Right atrium auricular region (tissue), 2 donors: ENCODE data around the gene PHKB. TPM values are rescaled to one million over a fixed set of nuclear protein-coding genes. Genes with fewer than 3 reads are reported as not detected.

Source experiments
- DNase-seq: peaks from one replicate; pipeline ENCODE4 v3.0.0-alpha.2; 2019; ENCODE audit warnings: low spot score
- H3K27ac ChIP-seq, 2 donors: fragments of 200-600 bp; sonication (generic); 1 replicate in 1 of 2; 2 replicates in 1 of 2; pipeline ENCODE4 v1.5.1; 2016 to 2019
- H3K27me3 ChIP-seq, 2 donors: fragments of 200-600 bp; sonication (generic); one replicate each; pipeline versions ENCODE4 v1.5.1 to v1.6.0; 2017 to 2019
- H3K36me3 ChIP-seq: fragments of 200-600 bp; sonication (generic); one replicate; pipeline ENCODE4 v1.5.1; 2016
- H3K4me1 ChIP-seq, 2 donors: fragments of 200-600 bp; sonication (generic); one replicate each; pipeline versions ENCODE4 v1.5.1 to v1.6.0; 2017 to 2019
- H3K4me3 ChIP-seq, 2 donors: fragments of 200-600 bp; sonication (generic); 1 replicate in 1 of 2; 2 replicates in 1 of 2; pipeline ENCODE4 v1.5.1; 2017 to 2019; ENCODE audit warnings: mild to moderate bottlenecking in 1 of 2, moderate library complexity in 1 of 2
- H3K9me3 ChIP-seq, 2 donors: fragments of 200-600 bp; sonication (generic); one replicate each; pipeline ENCODE4 v1.5.1; 2019
- total RNA-seq, 2 donors: library from RNA; depleted of rRNA; stranded (reverse); fragments of >200 nt; gene quantifications; one replicate each; pipeline ENCODE4 v1.1.0, GENCODE V29; 2016
- TF ChIP-seq, protein P1 (sequence below), 2 donors: fragments of 200-600 bp; sonication (generic); IDR thresholded peaks; one replicate each; pipeline ENCODE4 v1.5.1; 2019; ENCODE audit warnings: antibody characterized with exemption in 2 of 2

PHKB gene
- total RNA-seq, 2 donors from 2014 or later, result 43.4 to 43.7 TPM

DNA sequence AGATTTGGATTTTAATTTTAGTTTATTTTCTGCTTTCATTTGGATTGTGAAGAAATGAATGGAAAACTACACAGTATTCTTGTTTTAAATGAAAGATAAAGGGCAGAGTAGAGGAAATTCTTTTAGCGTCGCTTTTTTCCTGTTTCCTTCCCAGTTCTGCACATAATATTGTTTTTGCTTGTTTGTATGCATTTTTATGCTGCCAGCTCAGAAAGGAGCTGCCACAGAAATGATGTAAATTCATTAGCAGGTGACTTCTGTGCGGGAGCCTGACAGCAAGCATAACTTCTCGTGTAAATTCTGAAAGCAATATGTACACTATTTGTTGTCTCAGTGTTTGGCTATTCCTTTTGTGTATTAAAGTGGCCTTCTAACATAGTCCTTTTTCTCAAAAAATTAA, 234.6 kb downstream of the PHKB start:
- H3K4me1 ChIP-seq, result no peaks in the 10 kb centered on the region
- TF ChIP-seq, protein P1, sequence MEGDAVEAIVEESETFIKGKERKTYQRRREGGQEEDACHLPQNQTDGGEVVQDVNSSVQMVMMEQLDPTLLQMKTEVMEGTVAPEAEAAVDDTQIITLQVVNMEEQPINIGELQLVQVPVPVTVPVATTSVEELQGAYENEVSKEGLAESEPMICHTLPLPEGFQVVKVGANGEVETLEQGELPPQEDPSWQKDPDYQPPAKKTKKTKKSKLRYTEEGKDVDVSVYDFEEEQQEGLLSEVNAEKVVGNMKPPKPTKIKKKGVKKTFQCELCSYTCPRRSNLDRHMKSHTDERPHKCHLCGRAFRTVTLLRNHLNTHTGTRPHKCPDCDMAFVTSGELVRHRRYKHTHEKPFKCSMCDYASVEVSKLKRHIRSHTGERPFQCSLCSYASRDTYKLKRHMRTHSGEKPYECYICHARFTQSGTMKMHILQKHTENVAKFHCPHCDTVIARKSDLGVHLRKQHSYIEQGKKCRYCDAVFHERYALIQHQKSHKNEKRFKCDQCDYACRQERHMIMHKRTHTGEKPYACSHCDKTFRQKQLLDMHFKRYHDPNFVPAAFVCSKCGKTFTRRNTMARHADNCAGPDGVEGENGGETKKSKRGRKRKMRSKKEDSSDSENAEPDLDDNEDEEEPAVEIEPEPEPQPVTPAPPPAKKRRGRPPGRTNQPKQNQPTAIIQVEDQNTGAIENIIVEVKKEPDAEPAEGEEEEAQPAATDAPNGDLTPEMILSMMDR (IDR thresholded peaks at IDR 0.05), result no peak
- H3K27ac ChIP-seq, result no peak overlapping the region
- H3K9me3 ChIP-seq, result no peaks in the 10 kb centered on the region
- no peaks in the 10 kb centered on the region for H3K27me3 ChIP-seq
- H3K36me3 ChIP-seq, result peaks cover 52% of the 10 kb centered on the region
- no peak for DNase-seq
- no peak overlapping the region for H3K4me3 ChIP-seq

DNA sequence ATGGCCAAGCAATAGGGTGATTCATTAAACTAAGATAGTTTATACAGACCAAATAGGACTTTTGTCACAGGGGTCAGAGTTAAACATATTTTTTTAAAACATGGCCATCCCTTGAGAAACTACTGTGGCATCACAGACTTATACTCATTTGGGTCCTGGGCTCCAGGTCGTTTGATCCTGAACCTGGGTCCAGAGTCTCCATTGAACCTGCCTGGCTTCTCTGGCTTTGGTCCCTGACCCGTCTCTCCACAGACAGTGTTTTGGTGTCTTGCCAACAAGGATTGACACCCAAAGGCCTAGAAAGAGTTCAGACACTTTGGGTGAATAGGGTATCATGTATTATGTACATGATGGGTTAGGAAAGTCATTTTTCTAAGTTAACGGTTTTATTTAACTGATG, 236.7 kb downstream of the PHKB start:
- Histone ChIP-seq H3K27me3 (no peaks in the 10 kb centered on the region), H3K4me3 (no peak overlapping the region), H3K9me3 (no peaks in the 10 kb centered on the region), H3K36me3 (peaks cover 44% of the 10 kb centered on the region), H3K4me1 (no peaks in the 10 kb centered on the region), H3K27ac (no peak overlapping the region)
- TF ChIP-seq, protein P1 (IDR thresholded peaks at IDR 0.05), result no peak
- DNase-seq, result no peak

DNA sequence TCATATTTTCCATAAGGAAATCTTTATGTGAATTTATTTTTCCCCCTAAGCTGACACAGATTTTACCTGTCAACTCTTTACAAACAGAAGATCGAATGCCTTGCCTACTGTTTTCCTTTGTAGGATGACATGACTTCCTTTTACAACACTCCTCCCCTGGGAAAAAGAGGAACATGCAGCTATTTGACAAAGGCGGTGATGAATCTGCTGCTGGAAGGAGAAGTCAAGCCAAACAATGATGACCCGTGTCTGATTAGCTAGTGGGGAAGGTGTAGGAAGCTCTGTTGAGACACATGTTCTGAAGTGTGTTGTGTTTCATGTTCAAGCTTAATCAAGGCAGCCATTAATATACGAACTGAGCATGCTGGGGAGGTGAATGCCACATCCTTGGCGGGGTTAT, 238.0 kb downstream of the PHKB start:
- DNase-seq, result no peak
- H3K4me3 ChIP-seq, result no peak overlapping the region
- no peaks in the 10 kb centered on the region for H3K4me1 ChIP-seq
- H3K27ac ChIP-seq, result no peak overlapping the region
- TF ChIP-seq, protein P1 (IDR thresholded peaks at IDR 0.05), result no peak
- H3K27me3 ChIP-seq, result no peaks in the 10 kb centered on the region
- H3K9me3 ChIP-seq, result no peaks in the 10 kb centered on the region
- peaks cover 31% of the 10 kb centered on the region for H3K36me3 ChIP-seq

DNA sequence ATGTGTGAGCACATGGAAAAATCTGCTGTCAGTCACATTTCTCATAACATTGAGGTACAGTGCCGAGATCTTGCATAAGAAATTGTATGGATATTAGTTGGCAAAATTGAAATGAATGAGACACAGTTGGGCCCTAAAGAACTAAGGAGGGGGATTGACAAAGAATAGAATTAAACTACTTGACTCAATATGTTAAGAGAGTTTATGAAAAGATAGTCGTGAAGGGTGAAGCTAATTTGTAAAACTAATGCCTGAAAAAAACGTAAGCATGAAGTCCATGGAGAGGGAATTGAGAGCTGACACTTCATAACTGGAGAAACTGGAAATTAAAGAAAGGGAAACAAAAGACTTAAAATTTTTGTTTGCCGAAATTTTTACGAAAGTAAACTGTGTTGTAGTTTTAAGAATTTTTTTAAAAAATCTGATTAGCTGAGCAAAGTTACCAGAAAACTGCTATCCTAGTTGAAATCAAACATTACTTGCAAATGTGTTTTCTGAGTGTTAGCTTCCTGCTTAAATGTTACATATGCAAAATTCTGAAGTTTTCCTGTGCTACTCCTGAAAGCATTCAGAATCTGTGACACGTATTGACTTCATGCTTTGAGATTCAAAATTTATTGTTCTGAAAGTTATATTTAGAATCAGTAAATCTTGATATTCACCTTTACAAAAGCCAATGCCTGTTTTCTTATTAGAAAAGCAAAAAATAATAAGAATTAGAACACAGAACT, 239.9 kb downstream of the PHKB start:
- TF ChIP-seq, protein P1 (IDR thresholded peaks at IDR 0.05), result no peak

DNA sequence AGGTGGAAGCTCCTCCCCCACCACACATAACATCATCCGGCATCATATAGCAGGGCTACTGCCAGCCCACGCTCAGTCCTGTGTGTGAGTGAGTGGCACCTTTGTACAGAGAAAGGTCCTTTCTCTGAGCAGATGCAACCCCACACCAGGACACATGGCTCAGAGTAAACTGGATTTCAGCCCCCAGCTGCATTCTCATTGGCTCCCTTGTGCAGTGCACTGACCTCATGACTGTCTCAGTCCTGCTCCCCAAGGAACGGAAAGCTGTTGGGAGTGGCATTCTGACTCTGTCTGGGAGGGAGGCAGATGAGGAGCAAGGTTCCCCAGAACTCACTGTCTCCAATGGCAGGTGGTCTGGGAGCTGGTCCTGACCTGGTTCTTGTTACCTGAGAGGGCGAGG, 244.1 kb downstream of the PHKB start:
- no peak overlapping the region for H3K4me3 ChIP-seq
- no peaks in the 10 kb centered on the region for H3K4me1 ChIP-seq
- no peaks in the 10 kb centered on the region for H3K9me3 ChIP-seq
- no peaks in the 10 kb centered on the region for H3K27me3 ChIP-seq
- no peak overlapping the region for H3K27ac ChIP-seq
- DNase-seq, result no peak
- TF ChIP-seq, protein P1 (IDR thresholded peaks at IDR 0.05), result no peak
- H3K36me3 ChIP-seq, result no peaks in the 10 kb centered on the region

More for the DNA sequence above, 239.9 kb downstream of the PHKB start:
- Histone ChIP-seq H3K4me3 (no peak overlapping the region), H3K9me3 (no peaks in the 10 kb centered on the region), H3K4me1 (no peaks in the 10 kb centered on the region), H3K27ac (no peak overlapping the region), H3K27me3 (no peaks in the 10 kb centered on the region), H3K36me3 (peaks cover 15% of the 10 kb centered on the region)
- no peak for DNase-seq

DNA sequence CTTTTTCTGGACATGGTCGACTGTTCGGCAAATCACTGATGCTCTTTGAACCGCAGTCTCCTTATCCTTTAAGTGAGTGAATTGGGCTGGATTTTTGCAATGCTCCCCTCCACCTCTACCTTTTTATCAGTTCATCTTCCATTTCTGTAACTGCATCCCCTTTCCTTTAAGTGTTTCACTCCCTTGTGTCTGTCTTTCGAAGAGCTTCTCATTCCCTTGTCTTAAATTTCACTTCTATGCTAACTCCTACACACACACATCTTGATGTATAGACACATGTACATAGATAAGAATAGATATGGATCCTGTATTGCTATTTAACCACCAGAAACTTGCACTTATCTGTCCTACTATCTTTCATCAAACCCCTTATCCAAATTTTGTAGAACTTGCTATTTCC, 250.7 kb downstream of the PHKB start:
- DNase-seq, result no peak
- TF ChIP-seq, protein P1 (IDR thresholded peaks at IDR 0.05), result no peak
- Histone ChIP-seq H3K27me3 (no peaks in the 10 kb centered on the region), H3K36me3 (no peaks in the 10 kb centered on the region), H3K27ac (no peak overlapping the region), H3K4me3 (no peak overlapping the region), H3K9me3 (no peaks in the 10 kb centered on the region), H3K4me1 (no peaks in the 10 kb centered on the region)
